Subcutaneous adipose tissue (tissue), 4 donors: Measurements from ENCODE around the gene CDK5RAP2. TPM values are rescaled to one million over a fixed set of nuclear protein-coding genes. Genes with fewer than 3 reads are reported as not detected.

ENCODE experiments used
- total RNA-seq, 4 donors: library from RNA; depleted of rRNA; stranded (reverse); fragments of >200 nt; gene quantifications; one replicate each; pipeline ENCODE4 v1.1.0, GENCODE V29; 2016
- TF ChIP-seq, protein P1 (sequence below): fragments of 450-650 bp; IDR thresholded peaks from one replicate; pipeline ENCODE4 v1.5.1; 2016; ENCODE audit warnings: low read depth, mild to moderate bottlenecking, control low read depth, antibody characterized with exemption, moderate library complexity

CDK5RAP2 gene
- total RNA-seq: 10 to 100 TPM; 27.9 to 52.2 (median 38.2) TPM

DNA sequence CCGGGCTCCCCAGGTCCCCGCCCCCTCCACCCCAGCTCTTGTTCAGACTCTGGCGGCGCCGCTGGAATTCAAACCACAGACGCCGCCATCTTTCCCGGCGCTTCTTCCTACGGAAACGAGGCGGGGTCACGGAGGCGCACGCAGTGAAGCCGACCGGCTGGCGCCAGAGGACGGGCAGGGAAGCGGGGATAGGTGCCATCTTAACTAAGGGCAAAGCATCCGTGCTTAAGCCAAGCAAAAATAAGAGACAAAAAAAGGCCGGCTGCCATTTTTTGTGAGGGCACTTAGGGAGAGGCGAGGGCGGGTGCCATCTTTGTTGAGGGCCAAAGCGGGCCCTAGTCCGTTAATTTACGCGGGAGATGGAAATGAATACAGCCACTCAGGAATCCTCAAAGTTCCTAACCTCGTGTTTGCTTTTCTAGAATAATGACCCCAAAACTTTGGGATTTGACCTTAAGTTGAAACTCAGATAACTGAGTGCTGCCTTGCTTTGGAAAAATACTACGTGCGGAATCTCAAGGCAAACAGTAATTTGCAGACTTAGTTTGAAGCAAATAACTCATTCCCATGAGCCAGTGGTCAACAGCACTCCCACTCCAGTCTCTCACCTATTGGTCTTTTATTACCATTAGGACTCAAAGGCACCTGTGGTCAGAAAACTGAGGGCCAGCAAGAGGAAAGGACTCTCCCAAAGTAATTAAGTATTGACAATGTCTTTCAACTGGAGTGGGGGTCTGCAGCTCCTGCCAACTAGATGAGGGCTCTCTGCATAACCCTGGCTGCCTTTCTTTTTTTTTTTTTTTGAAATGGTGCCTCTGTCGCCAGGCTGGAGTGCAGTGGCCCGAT is at the start of gene CDK5RAP2:
CDK5RAP2 (minus strand) TSS at position 117 of the 846 bp plus-strand sequence. CDS start 189 bp downstream, outside the sequence.
- TF ChIP-seq, protein P1, sequence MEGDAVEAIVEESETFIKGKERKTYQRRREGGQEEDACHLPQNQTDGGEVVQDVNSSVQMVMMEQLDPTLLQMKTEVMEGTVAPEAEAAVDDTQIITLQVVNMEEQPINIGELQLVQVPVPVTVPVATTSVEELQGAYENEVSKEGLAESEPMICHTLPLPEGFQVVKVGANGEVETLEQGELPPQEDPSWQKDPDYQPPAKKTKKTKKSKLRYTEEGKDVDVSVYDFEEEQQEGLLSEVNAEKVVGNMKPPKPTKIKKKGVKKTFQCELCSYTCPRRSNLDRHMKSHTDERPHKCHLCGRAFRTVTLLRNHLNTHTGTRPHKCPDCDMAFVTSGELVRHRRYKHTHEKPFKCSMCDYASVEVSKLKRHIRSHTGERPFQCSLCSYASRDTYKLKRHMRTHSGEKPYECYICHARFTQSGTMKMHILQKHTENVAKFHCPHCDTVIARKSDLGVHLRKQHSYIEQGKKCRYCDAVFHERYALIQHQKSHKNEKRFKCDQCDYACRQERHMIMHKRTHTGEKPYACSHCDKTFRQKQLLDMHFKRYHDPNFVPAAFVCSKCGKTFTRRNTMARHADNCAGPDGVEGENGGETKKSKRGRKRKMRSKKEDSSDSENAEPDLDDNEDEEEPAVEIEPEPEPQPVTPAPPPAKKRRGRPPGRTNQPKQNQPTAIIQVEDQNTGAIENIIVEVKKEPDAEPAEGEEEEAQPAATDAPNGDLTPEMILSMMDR: no peak

DNA sequence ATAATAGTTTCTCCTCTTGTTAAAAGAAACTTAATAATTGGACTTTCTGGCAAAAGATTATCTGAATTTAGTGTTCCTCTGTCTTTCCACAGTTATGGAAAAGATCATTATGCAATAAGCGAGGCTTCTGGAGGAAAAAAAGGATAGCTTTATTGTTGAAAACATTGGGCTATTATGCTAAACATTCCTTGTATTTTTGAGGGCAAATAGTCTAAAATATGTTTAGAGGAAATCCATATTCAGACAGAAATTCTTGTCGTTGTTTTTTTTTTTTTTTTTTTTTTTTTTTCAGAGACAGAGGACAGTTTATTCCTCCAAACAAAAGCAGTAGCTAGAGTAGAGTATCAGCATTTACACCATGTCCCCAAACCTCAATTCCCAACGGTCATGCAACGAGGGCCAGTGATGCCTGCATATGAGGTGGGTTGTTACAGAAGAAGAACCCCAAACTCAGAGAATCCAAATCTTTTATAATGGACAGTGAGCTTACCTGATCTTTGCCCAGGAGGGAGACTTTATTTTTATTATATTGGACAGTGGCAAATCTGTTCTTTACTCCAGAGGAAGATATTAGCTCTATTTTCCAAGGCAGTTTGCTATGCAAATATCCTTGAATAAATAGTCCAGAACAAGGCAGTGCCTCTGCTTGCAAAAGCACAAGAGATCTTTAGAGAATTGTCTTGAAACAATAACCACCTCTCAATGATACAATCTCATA is 48.4 kb upstream of the CDK5RAP2 start:
- TF ChIP-seq, protein P1: no peak

DNA sequence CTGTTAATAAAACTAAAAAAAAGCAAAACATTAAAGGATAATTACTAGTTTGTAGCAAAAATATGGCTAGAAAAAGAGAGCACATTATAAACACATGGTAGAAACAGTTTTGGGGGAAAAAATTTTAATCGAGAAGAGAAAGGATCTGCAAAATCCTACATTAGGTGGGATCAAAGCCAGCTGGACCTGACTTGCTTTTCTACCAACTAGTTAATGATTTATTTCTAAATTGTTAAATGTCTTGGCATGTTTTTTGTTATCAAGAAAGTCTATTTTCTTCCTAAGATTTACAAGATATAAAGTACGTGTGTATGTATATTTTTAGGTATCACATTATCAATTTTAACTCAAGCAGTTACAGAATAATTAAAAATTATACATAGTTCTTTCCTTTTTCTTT is 47.1 kb upstream of the CDK5RAP2 start:
- TF ChIP-seq, protein P1: no peak

DNA sequence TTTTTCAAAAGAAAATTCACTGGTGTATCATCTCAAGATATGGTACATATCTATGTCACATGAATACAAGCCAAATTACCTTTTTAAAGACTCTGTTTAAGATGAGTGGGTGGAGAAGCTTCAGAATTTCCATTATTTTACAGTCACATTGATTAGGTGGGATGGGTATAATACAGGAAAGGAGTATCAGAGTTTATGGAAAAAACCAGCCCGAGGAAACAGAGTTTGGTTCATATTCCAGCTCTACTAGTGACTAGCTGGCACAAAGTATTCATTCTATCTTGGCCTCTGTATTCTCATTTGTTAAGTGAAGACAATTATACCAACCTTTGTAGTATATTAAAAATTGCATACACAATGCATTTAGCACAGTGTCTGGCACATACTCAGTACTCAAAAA is 46.5 kb upstream of the CDK5RAP2 start:
- TF ChIP-seq, protein P1: no peak

DNA sequence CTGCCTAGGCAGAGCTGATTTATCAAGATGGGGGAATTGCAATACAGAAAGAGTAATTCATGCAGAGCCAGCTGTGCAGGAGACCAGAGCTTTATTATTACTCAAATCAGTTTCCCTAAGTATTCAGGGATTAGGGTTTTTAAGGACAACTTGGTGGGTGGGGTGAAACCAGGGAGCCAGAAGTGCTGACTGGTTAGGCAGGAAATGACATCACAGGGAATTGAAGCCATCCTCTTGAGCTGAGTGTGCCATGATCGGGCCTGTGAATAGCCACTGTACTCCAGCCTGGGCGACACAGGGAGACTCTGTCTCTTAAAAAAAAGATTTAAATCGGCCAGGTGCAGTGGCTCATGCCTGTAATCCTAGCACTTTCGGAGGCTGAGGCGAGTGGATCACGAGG is 45.3 kb upstream of the CDK5RAP2 start:
- TF ChIP-seq, protein P1: no peak

DNA sequence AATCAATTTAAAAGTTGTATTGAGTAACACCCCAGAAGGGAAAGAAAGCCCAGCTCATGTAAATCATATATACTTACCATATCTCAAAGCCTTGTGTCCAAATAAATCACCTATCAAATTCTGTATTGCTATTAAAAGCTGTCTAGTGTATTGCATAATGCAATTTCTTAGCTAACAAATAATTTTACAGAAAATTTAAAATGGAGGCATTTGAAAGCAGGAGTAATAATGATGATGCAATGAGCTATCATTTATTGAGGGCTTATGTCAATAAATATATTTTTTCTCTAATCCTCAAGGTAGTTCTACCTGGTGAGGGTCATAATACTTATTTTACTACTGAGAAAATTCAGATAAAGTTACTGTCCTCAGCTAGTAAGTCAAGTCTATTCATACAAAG is 42.8 kb upstream of the CDK5RAP2 start:
- TF ChIP-seq, protein P1: no peak

DNA sequence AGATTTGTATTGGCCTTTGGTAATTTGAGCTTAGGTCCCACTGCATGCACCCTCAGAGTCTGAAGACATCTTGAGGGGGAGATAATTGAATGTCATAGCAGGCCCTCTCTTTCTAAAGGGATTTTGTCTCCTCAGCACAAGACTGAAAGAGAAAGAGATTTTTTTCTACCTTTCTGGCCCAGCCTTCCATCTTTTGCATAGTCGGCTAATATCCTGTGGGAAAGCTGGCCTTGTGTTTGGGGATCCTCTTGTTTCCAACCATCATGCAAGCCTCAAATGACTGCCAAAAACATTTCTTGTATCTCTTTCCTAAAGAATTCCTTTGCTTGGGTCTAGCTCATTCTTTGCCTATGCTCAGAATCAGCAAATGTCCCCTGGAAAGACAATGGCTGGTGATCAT is 42.0 kb upstream of the CDK5RAP2 start:
- TF ChIP-seq, protein P1: no peak
